ENCODE data around the gene DNAJC18. TPM values are rescaled to one million over a fixed set of nuclear protein-coding genes. Genes with fewer than 3 reads are reported as not detected.

Gene DNAJC18
- total and polyA plus RNA-seq, 2 of the 8 experiments (the other 6 are each of a cell fraction or from before 2014, with no cell fraction given) = 7.8 to 29.2 TPM

DNA sequence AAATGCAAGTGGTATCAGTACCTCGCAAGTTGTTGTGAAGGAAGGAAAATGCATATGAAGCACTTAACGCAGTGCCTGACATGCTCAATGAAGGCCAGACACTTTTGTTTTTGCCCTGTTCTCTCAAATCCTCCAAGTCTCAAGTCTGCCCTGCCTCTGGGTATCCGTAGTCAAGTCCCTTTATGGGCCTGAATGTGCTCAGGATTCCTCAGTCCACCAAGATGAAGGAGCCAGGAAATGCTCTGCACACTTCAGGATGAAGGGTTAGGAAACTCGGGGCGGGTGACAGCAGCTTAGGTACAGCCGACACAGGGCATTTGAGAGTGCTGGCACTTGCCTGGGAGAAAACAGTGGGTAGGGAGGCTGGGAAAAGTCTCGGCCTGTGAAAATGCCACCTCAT, 21.9 kb upstream of the DNAJC18 start:
- Histone ChIP-seq H3K79me1 (ENCODE audit: low read depth, low read length) (no peaks in the 10 kb centered on the region), H3K4me1 (replicated peaks in 1 of 4; ENCODE audit: control insufficient read depth in 3 of 4, insufficient read depth in 4 of 4, low read length in 3 of 4) (peaks cover 5 to 15% (median 12%) of the 10 kb centered on the region in 4 experiments; a peak in 6 of 7 replicates), H3K23me2 (ENCODE audit: low read depth, low read length) (no peaks in the 10 kb centered on the region), H3K79me2 (ENCODE audit: control insufficient read depth in 1 of 2, insufficient read depth in 2 of 2, low read length in 2 of 2) (no peaks in the 10 kb centered on the region), H3K9ac (replicated peaks in 1 of 4; ENCODE audit: extremely low read depth in 1 of 4, low read depth in 3 of 4, low read length in 3 of 4) (no peak overlapping the region), H2AFZ (ENCODE audit: low read length) (no peak overlapping the region), H3K14ac (ENCODE audit: insufficient read length) (no peak overlapping the region), H3K9me3 (ENCODE audit: insufficient read depth in 2 of 2, low read depth in 1 of 2, low read length in 1 of 2) (no peaks in the 10 kb centered on the region), H3K4me2 (ENCODE audit: insufficient read depth in 1 of 2, low read depth in 2 of 2, low read length in 2 of 2) (no peak overlapping the region), H4K91ac (replicated peaks; ENCODE audit: insufficient read length, low read length) (peak overlapping the region; percentile 45), H2BK120ac (replicated peaks; ENCODE audit: low read depth, low read length) (no peak overlapping the region), H3K27me3 (replicated peaks in 1 of 4; ENCODE audit: control insufficient read depth in 3 of 4, extremely low read depth in 1 of 4, insufficient read depth in 3 of 4, low read length in 3 of 4) (no peaks in the 10 kb centered on the region), H2AK5ac (ENCODE audit: low read depth, low read length) (no peak overlapping the region), H2BK12ac (ENCODE audit: low read depth, low read length) (peak overlapping the region; percentile 75; the same call in 1 of the 2 replicates), H3K56ac (replicated peaks; ENCODE audit: insufficient read length, low read depth, low read length) (no peak overlapping the region), H3K4ac (replicated peaks; ENCODE audit: insufficient read length, low read depth, low read length) (no peak overlapping the region), H2BK5ac (ENCODE audit: low read depth, low read length) (peak overlapping the region; percentile 22; the same call in 1 of the 2 replicates), H3K18ac (ENCODE audit: extremely low read depth, low read length) (peak overlapping the region; percentile 29; the same call in 1 of the 2 replicates), H4K20me1 (replicated peaks in 1 of 2; ENCODE audit: control insufficient read depth in 1 of 2, insufficient read depth in 2 of 2, low read length in 2 of 2) (no peaks in the 10 kb centered on the region), H2BK15ac (ENCODE audit: low read length) (peak overlapping the region; percentile 9; the same call in 1 of the 2 replicates), H4K5ac (ENCODE audit: insufficient read length, low read depth, low read length) (no peak overlapping the region), H3K36me3 (ENCODE audit: control insufficient read depth in 2 of 4, insufficient read depth in 4 of 4, low read length in 3 of 4) (no peaks in the 10 kb centered on the region), H4K8ac (ENCODE audit: extremely low read depth, insufficient read depth, low read length) (0 out of 2 replicates have a peak overlapping the region, but pooled peaks have one; percentile 16), H3K23ac (ENCODE audit: insufficient read length) (no peak overlapping the region), H3K27ac (ENCODE audit: low read depth, low read length) (no peak overlapping the region), H3K4me3 (ENCODE audit: extremely low read depth in 1 of 4, insufficient read depth in 2 of 4, low read depth in 3 of 4, low read length in 4 of 4) (no peak overlapping the region), H2BK20ac (ENCODE audit: low read length) (no peak overlapping the region; the same call in 1 of the 2 replicates)
- no peak for DNase-seq (ENCODE audit: low read depth in 1 of 2, low spot score in 2 of 2)
- ChIA-PET CTCF (ENCODE audit: partially characterized antibody) (interaction anchor here (0.8 to 1.7 kb wide), 4 partner anchors 13 to 58 kb away, joined by 3 to 13 read pairs (median 4); no protein-coding TSS in a partner anchor), POLR2A (ENCODE audit: partially characterized antibody) (interaction anchor here (1.9 kb wide), 1 partner anchor 18 kb away, joined by 4 read pairs; no protein-coding TSS in a partner anchor)
- WGBS, 2 experiments (ENCODE audit: extremely low coverage in 1 of 2, insufficient coverage in 1 of 2, insufficient read length in 1 of 2, insufficient replicate concordance in 2 of 2, low coverage in 1 of 2, low lambda C conversion rate in 2 of 2, missing lambda C conversion rate in 1 of 2) = 90% methylated on average over 7 of the region's 7 CpGs; no CpG with 5 or more reads in 1 of the 2 experiments
- FAIRE-seq = no peak
